ENCODE data around the gene NRAS. TPM values are rescaled to one million over a fixed set of nuclear protein-coding genes. Genes with fewer than 3 reads are reported as not detected.

Gene NRAS
- polyA plus RNA-seq, 1 donor (not counting 4 experiments of a cell fraction or from before 2014, with no cell fraction given): 49.5 TPM

DNA sequence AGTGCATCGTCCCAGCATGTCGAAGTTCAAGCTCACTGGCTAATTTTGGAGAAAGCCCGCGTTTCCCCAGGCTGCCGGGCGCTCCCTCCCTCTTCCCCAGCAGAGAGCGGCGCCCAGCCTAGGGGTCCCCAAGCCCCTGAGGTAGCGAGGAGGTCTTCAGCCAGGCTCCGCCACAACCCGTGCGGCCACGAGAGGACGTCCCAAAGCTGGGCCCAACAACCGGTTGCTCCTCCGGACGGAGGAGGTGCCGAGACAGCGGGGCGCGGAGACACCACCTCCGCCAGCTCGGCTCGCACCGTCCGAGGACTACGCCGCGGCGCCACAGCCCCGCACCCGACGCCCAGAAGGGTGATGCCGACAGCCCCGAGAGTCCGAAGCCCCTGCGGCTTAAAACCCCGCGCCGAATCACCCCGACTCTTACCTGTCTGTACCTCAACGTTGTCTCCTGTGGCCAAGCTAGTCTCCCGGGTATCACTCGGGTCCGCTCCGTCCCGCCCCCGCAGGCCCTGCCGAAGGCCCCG, 46.9 kb downstream of the NRAS start, which contains the start of gene DENND2C:
DENND2C (minus strand) TSS at position 488 of the 521 bp plus-strand sequence. CDS start 44,065 bp downstream, outside the sequence.
- H2AFZ ChIP-seq (ENCODE audit: control insufficient read depth, low read length): peak within 1 kb of the TSS; percentile 91
- H3K27ac ChIP-seq (ENCODE audit: control insufficient read depth, insufficient read depth, low read length): peak within 1 kb of the TSS; percentile 100
- peak within 1 kb of the TSS; percentile 100 for H3K9ac ChIP-seq (ENCODE audit: control insufficient read depth, extremely low read depth, insufficient read depth, low read length)
- H3K27me3 ChIP-seq (ENCODE audit: control insufficient read depth, extremely low read depth, insufficient read depth, low read length): no peaks in the 10 kb centered on the region
- no peaks in the 10 kb centered on the region for H3K36me3 ChIP-seq (ENCODE audit: control insufficient read depth in 2 of 2, extremely low read depth in 1 of 2, insufficient read depth in 2 of 2, low read length in 2 of 2)
- TF ChIP-seq, protein P1, sequence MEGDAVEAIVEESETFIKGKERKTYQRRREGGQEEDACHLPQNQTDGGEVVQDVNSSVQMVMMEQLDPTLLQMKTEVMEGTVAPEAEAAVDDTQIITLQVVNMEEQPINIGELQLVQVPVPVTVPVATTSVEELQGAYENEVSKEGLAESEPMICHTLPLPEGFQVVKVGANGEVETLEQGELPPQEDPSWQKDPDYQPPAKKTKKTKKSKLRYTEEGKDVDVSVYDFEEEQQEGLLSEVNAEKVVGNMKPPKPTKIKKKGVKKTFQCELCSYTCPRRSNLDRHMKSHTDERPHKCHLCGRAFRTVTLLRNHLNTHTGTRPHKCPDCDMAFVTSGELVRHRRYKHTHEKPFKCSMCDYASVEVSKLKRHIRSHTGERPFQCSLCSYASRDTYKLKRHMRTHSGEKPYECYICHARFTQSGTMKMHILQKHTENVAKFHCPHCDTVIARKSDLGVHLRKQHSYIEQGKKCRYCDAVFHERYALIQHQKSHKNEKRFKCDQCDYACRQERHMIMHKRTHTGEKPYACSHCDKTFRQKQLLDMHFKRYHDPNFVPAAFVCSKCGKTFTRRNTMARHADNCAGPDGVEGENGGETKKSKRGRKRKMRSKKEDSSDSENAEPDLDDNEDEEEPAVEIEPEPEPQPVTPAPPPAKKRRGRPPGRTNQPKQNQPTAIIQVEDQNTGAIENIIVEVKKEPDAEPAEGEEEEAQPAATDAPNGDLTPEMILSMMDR (optimal IDR thresholded peaks at IDR 0.05 in 1 of 3, IDR thresholded peaks at IDR 0.05 in 1 of 3, conservative IDR thresholded peaks at IDR 0.05 in 1 of 3; ENCODE audit: extremely low read depth in 1 of 3, insufficient read depth in 2 of 3, low read length in 3 of 3): no peak
- TF ChIP-seq EZH2 (IDR thresholded peaks at IDR 0.05; ENCODE audit: low read length): no peak
- peak within 1 kb of the TSS; percentile 61 to 95 (median 94) for H3K4me3 ChIP-seq (ENCODE audit: control insufficient read depth in 2 of 3, extremely low read depth in 1 of 3, insufficient read depth in 2 of 3, low read depth in 1 of 3, low read length in 3 of 3)
- H4K20me1 ChIP-seq (ENCODE audit: control insufficient read depth, extremely low read depth, insufficient read depth, low read length): no peaks in the 10 kb centered on the region
- dilution Hi-C loops (cut with MboI; ENCODE audit: extremely low pct_ligation_motif_present, low sequenced_read_pairs): no loop called here
- H3K4me1 ChIP-seq (ENCODE audit: control insufficient read depth, extremely low read depth, insufficient read depth, low read length): peaks cover 17% of the 10 kb centered on the region
- H3K9me1 ChIP-seq (ENCODE audit: control insufficient read depth, extremely low read depth, insufficient read depth, low read length): no peaks in the 10 kb centered on the region
- H3K4me2 ChIP-seq (ENCODE audit: control insufficient read depth, extremely low read depth, insufficient read depth, low read depth, low read length): peak within 1 kb of the TSS; percentile 99
- no peaks in the 10 kb centered on the region for H3K9me3 ChIP-seq (ENCODE audit: control insufficient read depth, low read depth, low read length)
- H3K79me2 ChIP-seq (ENCODE audit: control insufficient read depth, insufficient read depth, low read length): peaks cover 43% of the 10 kb centered on the region
- DNase-seq (ENCODE audit: low read depth, low spot score) (no peak), FAIRE-seq (no peak)

DNA sequence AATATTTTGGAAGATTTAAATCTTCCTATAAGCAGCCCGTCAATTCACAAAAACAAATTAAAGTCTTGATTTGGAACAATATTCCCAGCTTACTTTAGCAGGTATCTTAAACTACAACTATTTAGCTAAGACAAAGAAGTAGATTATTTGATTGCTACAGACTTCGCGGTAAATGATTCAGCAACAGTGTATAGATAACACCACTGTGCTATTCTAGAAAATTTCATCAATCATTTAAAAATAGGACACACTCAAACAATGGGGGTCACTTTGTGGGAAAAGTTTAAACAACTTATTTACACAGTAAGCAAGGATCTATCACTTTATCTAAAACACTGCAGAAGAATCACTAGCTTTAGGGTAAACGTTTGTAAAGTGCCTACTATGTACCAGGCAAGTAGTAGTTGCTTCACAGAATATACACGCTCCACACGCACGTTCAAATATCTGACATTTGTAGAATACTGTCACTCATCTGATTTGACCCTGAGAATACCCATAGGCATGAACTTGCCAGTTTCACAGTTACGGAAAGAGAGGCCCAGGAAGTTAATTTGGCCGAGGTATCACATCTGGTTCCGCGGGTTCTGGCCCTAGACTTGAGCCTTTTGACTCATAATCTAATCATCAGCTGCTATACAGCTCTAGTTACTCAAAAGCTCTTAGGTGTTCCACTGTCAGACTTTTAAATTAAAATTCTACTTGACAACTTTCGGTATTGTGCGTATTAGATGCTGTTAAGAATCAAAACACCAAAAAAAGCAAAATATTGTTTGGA, 47.6 kb downstream of the NRAS start:
- H3K9me3 ChIP-seq (ENCODE audit: control insufficient read depth, low read depth, low read length): no peaks in the 10 kb centered on the region
- no peaks in the 10 kb centered on the region for H3K9me1 ChIP-seq (ENCODE audit: control insufficient read depth, extremely low read depth, insufficient read depth, low read length)
- H3K27me3 ChIP-seq (ENCODE audit: control insufficient read depth, extremely low read depth, insufficient read depth, low read length): no peaks in the 10 kb centered on the region
- H3K4me1 ChIP-seq (ENCODE audit: control insufficient read depth, extremely low read depth, insufficient read depth, low read length): peaks cover 17% of the 10 kb centered on the region
- no peaks in the 10 kb centered on the region for H4K20me1 ChIP-seq (ENCODE audit: control insufficient read depth, extremely low read depth, insufficient read depth, low read length)
- H2AFZ ChIP-seq (ENCODE audit: control insufficient read depth, low read length): peak overlapping the region; percentile 74
- DNase-seq (ENCODE audit: low read depth, low spot score) (no peak), FAIRE-seq (peak; percentile 79)
- H3K36me3 ChIP-seq (ENCODE audit: control insufficient read depth in 2 of 2, extremely low read depth in 1 of 2, insufficient read depth in 2 of 2, low read length in 2 of 2): no peaks in the 10 kb centered on the region
- H3K4me3 ChIP-seq (ENCODE audit: control insufficient read depth in 2 of 3, extremely low read depth in 1 of 3, insufficient read depth in 2 of 3, low read depth in 1 of 3, low read length in 3 of 3): peak overlapping the region; percentile 61 to 95 (median 94)
- TF ChIP-seq, protein P1 (optimal IDR thresholded peaks at IDR 0.05 in 1 of 3, IDR thresholded peaks at IDR 0.05 in 1 of 3, conservative IDR thresholded peaks at IDR 0.05 in 1 of 3; ENCODE audit: extremely low read depth in 1 of 3, insufficient read depth in 2 of 3, low read length in 3 of 3): no peak
- TF ChIP-seq EZH2 (IDR thresholded peaks at IDR 0.05; ENCODE audit: low read length): no peak
- H3K9ac ChIP-seq (ENCODE audit: control insufficient read depth, extremely low read depth, insufficient read depth, low read length): peak overlapping the region; percentile 100
- peaks cover 48% of the 10 kb centered on the region for H3K79me2 ChIP-seq (ENCODE audit: control insufficient read depth, insufficient read depth, low read length)
- dilution Hi-C loops (cut with MboI; ENCODE audit: extremely low pct_ligation_motif_present, low sequenced_read_pairs): no loop called here
- H3K27ac ChIP-seq (ENCODE audit: control insufficient read depth, insufficient read depth, low read length): peak overlapping the region; percentile 100
- peak overlapping the region; percentile 97 for H3K4me2 ChIP-seq (ENCODE audit: control insufficient read depth, extremely low read depth, insufficient read depth, low read depth, low read length)
